Body of pancreas (tissue), 4 donors: ENCODE results near the gene P4HTM.

Experiments
- POLR2A ChIP-seq, 3 donors: fragments of 450-650 bp; IDR thresholded peaks; one replicate each; pipeline ENCODE4 v1.6.1; 2016; ENCODE audit warnings: antibody characterized with exemption in 3 of 3, mild to moderate bottlenecking in 2 of 3
- TF ChIP-seq, protein P1 (sequence below), 7 experiments: fragments of 450-650 bp in 4 of 7; fragments of 200-600 bp in 3 of 7; sonication (generic) in 3 of 7; IDR thresholded peaks; one replicate each; pipeline ENCODE4 v1.5.1; 2016 to 2019; ENCODE audit warnings: antibody characterized with exemption in 7 of 7

DNA sequence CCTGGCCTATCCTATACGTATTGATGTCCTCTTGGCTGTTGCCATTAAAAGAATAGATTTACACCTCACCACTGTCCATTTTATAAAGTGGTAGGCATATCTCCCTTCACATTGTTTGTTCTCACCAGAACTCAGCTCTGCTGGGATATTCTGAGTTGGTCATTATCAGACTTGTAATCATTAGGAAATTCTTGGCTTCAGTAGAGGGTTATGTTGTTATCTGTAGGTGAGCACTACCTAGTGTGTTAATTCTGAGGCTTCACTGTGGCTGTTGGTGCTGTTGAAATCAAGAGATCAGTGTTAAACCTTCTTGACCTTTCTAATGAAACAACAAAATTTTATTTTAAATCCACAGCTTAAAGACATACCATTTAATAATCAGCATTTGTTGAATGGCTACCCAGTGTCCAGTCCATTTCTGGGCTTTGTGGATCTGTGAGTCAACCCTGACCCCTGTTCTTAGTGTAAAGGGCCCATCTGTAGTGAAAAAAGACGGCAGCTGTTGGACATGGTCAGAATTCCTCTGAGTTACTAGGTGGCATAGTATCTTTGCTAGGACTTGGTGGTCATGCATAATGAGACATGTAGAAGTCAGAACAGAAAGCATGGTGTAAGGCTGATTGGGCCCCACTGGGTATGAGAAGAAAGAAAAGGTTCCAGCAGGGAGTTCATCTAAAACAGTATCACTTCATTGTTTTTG lies 32.9 kb upstream of the P4HTM start:
- TF ChIP-seq POLR2A (IDR thresholded peaks at IDR 0.05), result no peak
- TF ChIP-seq, protein P1, sequence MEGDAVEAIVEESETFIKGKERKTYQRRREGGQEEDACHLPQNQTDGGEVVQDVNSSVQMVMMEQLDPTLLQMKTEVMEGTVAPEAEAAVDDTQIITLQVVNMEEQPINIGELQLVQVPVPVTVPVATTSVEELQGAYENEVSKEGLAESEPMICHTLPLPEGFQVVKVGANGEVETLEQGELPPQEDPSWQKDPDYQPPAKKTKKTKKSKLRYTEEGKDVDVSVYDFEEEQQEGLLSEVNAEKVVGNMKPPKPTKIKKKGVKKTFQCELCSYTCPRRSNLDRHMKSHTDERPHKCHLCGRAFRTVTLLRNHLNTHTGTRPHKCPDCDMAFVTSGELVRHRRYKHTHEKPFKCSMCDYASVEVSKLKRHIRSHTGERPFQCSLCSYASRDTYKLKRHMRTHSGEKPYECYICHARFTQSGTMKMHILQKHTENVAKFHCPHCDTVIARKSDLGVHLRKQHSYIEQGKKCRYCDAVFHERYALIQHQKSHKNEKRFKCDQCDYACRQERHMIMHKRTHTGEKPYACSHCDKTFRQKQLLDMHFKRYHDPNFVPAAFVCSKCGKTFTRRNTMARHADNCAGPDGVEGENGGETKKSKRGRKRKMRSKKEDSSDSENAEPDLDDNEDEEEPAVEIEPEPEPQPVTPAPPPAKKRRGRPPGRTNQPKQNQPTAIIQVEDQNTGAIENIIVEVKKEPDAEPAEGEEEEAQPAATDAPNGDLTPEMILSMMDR (IDR thresholded peaks at IDR 0.05), result no peak
